ENCODE measurements around the gene CNIH1.

The CNIH1 gene

DNA sequence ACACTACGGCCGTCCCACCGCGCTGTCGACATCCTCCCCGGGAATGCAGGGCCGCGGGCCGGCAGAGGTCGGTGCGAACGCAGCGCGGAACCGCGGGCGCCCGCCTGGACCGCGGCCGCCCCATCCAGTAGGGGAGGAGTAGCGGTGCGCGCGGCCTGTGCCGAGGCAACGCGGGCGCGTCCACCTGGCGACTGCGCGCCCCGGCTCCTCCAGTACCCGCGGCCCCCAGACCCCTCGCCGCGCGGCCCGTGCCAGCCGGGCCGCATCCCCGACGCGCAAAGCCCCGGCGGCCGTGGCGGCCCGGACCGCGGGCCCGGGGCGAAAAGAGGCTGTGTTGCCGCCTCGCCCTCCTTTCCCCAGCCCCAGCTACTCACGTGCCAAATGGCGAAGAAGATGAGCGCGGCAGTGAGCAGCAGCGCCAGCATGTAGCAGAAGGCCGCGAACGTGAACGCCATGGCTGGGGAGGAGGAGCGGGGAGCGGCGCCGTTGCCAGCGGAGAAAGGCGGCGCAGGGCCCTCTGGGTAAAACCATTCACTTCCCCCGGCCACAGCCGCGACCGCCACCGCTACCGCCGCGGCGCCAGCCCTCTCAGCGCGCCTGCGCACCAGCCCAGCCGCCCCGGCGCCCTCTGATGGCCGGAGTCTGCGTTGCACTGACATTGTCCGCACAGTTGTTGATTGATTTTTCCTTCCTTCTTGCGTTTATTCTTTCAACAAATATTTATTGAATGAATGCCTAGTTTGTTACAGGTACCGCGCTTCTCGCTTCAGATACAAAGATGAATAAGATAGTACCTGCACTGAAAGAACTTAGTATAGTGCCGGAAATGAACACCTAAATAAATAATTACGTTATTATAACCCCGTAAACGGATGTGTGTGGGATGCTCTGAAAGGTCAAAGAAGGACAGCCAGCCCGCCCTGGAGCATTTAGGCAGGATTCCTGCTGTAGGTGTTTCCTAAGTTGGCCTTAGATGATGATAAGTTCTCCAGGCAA is at the start of gene CNIH1:
CNIH1 (minus strand) TSS at position 502 of the 996 bp plus-strand sequence; CDS start at position 455, 47 bp downstream.
- peak; percentile 96 for DNase-seq

DNA sequence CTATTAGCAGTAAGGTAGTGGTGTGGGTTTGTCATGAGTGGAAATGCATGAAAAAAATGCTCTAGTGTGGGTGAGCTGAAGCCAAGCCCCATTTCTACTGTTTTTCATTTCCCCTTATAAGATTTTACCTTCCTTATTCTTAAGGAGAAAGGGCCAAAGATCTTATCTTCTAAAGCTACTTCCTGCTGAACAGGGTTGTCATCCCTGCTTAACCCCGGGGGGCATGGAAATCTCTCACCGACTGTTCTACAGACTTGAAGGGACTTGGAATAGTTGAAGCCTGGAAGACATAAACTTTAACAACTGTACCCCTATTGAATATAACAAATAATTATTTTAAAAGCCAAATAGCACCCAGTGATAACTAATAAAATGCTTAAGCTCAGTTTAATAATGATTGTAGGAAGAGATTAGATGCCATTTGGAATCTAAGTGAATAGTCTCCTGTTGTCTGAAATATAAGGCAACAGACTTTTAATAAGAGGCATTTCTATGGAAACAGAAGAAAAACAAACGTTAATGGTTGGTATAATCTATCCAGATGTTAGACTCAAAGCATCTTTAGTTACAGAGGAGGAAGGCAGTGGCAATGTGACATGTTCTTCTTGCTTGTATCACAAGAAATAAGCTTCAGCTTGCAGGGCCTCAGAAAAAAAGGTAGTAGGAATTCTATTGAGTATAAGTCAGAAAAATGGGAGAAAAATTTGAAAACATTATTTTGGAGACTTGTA is 49.4 kb upstream of the CNIH1 start:
- no peak for DNase-seq

- no peak for DNase-seq
These were observed 48.7 kb upstream of the CNIH1 start for GRCh38 chr14:54489731-54490444.

- no peak for DNase-seq
These were observed 48.1 kb upstream of the CNIH1 start for GRCh38 chr14:54489318-54489683.

DNA sequence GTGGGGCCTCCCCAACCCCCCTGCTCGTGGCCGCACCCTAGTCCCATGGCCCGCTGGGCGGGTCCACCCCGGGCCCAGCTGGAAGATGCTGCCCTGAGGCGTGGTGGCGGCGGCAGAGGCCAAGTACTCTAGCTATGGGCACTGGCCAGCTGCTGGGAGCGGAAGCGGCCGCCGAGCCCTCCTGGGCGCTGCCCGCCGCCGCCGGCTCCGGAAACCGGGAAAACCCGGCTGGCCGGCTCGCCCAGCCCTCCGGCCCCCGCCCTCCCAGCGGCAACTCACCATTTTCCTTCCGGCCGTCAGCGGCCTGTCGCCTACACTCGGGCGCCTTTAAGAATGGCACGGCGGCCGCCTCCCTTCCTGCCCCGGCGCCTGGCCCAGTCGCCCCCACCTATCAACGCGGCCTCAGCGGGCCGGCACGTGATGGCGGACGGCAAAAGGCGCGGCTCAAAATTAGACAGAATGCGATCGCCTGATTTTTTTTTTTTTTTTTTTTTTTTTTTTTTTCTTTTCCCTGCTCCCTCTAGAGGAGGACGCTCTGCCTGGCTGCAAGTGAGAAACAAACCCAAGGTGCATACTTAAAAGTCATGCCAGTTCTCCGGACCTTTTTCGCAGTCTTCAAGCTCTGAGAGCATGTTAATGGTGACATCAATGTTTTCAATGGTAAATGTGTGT is 47.6 kb upstream of the CNIH1 start, which contains the start of gene GMFB:
GMFB (minus strand) TSS at position 335 of the 672 bp plus-strand sequence; CDS start at position 282, 53 bp downstream.
- DNase-seq = peak; percentile 78 to 82

DNA sequence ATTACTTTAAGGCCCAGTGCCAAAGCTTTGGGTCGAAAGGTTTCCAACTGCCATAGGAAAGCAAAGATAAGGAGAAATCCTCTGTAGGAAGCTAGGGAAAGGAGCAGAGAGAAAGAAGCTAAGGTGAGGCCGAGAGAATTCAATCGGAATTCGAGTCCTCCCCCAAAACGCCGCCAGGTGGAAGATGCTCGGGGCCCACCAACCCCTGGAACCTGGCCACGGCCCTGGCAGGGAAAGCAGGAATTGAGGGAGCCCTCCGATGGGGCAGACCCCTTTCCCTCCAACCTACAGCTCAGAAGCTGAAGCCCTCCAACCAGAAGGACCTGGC is 47.1 kb upstream of the CNIH1 start:
- DNase-seq = peak in 1 of 2 donors; percentile 20

DNA sequence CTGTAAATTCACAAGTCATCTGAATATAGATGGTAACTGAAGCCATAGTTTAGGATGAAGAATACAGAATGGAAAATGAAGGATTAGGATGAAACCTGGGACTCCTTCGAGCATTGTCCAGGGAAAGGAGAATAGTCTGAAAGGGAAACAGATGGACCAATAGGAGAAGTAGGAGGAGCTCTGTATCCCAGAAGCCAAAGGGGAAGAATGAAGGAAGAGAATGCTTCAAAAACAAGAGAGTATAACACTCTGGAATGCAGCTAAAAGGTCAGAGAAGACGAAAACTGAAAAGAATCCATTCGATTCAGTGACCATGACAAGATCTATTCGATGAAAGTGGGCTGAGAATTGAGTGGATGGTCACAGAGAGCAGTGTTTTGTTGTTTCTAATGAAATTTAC is 46.6 kb upstream of the CNIH1 start:
- DNase-seq = no peak

- DNase-seq = no peak
These were observed 45.5 kb upstream of the CNIH1 start for GRCh38 chr14:54486685-54487084.

- no peak for DNase-seq
These were observed 42.7 kb upstream of the CNIH1 start for GRCh38 chr14:54483846-54484245.

GRCh38 chr14:54483073-54483745 is 42.0 kb upstream of the CNIH1 start:
- no peak for DNase-seq

- no peak for DNase-seq
These were observed 40.5 kb upstream of the CNIH1 start for GRCh38 chr14:54481695-54482094.

DNA sequence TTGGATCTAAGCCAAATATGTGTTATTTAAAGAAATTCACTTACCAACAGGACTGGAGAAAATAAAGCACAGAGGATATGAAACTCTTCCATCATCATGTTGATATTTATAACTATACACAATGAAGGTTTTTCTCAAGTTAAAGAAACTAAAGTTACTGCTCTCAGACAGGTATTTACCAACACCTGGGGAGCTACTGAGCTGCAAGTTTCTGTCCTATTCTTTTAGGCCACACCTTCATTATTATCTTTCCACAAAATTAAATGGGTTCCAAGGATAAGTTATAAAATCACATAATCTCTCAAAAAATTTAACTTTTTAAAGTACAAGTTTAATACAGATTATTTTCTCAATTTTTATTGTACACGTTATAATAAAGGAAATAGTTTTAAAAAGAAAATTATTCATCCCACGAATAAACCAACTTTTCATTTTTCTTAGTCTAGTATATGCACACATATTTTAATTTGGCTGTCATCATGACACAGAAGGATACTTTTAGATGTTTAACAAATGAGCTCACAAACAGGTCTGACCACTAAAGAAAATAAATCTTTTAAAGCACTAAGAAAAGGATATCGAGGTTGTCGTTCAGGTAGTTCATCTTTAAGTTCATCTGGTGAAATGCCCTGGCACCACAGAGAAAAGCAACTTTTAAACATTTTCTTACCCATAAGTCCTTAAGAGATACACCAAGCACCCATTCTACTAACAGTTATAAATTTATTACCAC is 39.8 kb upstream of the CNIH1 start:
- no peak for DNase-seq

- DNase-seq = no peak
These were observed 37.6 kb upstream of the CNIH1 start for GRCh38 chr14:54478636-54479215.

DNA sequence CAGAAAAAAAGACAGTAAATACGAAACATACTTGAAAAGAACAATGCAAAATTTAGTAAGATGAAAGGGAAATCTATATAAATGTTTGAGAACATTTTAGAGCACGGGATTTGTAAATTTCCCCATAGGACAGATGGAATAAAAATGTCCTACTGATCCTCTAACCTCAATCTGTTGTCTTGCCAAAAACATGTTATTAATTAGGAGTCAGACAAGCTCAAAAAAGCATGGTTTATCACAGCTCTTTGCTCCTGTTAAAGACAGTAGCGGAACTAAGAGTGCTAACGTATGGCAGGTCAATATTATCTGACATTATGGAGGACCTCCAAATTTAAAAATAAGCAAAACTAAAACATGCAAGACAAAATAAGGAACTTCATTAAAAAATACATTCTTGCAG is 34.7 kb upstream of the CNIH1 start:
- DNase-seq = no peak

- no peak for DNase-seq
These were observed 34.2 kb upstream of the CNIH1 start for GRCh38 chr14:54475187-54475899.

DNA sequence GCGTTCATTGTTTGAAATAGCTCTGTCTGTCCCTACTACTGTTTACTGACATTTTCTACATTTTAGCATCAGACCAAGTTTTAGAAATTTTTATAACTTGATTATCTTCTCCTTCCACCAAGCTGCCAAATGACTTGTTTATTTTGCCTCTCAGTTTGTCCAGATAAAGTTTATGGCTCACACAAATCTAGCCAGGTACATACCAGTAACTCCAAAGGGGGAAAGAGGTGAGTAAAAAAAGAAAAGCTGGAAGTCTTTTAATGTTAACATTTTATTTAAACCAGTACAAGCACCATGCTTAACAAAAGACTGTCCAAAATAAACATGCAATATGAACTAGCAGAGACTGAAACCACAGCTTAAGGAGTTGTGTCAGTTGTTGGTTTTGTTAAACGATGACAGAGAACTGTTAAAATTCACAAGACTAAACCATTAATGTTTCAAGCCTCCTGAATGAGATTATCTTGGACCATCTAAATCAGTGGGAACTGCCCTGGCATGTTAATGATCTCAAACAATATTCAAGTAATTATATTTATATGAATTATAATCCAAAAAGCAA is 33.1 kb upstream of the CNIH1 start:
- no peak for DNase-seq

- no peak for DNase-seq
These were observed 31.1 kb upstream of the CNIH1 start for GRCh38 chr14:54472315-54472714.

DNA sequence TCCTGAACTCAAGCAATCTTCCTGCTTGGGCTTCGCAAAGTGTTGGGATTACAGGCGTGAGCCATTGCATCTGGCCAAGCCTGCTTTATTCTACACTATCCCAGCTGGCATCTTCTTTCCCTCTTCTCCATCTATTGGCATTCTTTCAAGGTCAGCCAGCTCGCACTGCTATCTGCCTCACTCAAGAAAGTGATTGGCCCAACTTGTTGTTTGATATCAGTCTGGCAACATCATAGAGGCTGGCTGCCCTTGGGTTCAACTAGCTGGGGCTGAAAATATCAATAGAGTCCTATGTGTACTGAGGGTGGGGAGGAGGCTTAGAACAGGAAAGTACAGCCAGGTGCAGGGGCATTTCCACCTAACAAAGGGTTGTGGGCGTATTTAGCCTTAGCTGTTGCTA is 30.5 kb upstream of the CNIH1 start:
- no peak for DNase-seq

GRCh38 chr14:54470701-54471100 is 29.5 kb upstream of the CNIH1 start:
- no peak for DNase-seq

DNA sequence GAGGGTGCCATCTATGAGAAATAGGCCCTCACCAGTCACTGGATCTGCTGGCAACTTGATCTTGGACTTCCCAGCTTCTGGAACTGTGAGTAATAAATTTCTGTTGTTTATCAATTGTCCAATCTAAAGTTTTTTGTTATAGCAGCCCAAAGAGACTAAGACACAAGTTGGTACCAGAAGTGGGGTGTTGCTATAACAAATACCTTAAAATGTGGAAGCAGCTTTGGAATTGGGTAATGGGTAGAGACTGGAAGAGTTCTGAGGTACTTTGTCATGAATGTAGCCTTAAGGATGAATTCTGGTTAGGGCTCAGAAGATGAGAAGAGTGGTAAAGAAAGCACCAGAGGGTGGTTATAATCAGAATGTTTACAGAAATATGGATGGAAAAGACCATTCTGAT is 26.1 kb upstream of the CNIH1 start:
- no peak for DNase-seq

Measured in stimulated activated CD4-positive, alpha-beta T cell treated with anti-CD3 and anti-CD28 coated beads, Interleukin-2, amount 100 ng/mL, for 48 hours (primary cell).